H54 (cell line): ENCODE data around the gene UVSSA.

Source experiments
- DNase-seq: peaks from one replicate; pipeline ENCODE4 v3.0.0; 2011; ENCODE audit warnings: low spot score, mixed read lengths; ENCODE audit not compliant: insufficient read length
- FAIRE-seq: peaks from 3 replicates; lab custom pipeline; 2011; peaks lifted over from hg19 to GRCh38; lab: Jason Lieb, UNC
- POLR2A ChIP-seq: IDR thresholded peaks from 2 replicates; pipeline ENCODE4 v1.6.1; 2011; ENCODE audit warnings: low read depth, mild to moderate bottlenecking, low read length

The UVSSA gene

GRCh38 chr4:1310796-1311631 lies 36.0 kb upstream of the UVSSA start:
- DNase-seq (no peak), FAIRE-seq (no peak)
- TF ChIP-seq POLR2A = no peak

GRCh38 chr4:1312821-1313640 lies 34.0 kb upstream of the UVSSA start:
- FAIRE-seq = no peak

DNA sequence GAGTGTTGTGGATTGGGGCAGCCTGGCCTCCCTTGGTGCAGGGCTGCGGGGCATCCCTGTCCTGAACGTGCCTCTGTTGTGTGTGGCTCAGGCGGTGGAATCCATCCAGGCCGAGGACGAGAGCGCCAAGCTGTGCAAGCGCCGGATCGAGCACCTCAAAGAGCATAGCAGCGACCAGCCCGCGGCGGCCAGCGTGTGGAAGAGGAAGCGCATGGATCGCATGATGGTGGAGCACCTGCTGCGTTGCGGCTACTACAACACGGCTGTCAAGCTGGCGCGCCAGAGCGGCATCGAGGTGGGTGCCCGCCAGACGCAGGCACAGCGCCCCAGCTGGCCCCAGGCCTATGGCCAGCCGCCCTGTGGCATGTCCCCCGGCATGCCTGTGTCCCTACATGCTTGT lies 31.7 kb upstream of the UVSSA start:
- DNase-seq (no peak), FAIRE-seq (no peak)
- TF ChIP-seq POLR2A = no peak

More at GRCh38 chr4:1312821-1313640, 34.0 kb upstream of the UVSSA start:
- no peak for DNase-seq
- TF ChIP-seq POLR2A = no peak

DNA sequence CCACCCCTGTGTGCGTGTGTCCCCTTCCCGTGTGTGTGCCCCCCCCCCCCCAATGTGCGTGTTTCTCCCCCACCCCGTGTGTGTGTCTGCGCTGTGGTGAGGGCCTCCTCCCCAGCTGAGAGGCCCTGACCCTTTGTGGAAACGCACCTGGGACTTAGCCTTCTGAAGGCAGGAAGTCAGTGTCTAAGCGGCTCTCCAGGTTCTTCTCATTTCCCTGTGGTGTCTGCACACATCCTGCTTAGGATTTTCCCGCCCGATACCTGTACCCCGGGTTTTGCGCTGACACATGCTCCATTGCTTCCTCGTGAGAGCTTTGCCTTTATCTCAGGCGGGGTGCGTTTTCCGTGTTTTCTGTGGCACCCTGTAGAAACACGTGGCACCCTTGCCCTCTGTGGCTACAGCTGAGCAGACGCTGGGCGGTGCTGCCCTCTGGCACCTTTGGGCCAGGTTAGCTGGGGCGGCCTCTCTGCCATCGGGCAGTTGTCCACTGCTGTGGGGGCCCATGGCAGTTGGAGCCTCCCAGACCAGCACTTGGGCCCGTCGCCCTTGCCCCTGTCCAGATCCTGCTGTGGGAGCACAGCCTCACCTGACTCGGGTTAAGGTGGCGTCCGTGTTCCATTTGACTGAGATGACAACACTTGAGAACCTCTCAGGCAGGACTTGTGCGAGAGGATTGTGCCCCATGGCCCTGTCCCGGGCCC lies 31.0 kb upstream of the UVSSA start:
- FAIRE-seq = no peak
- no peak for TF ChIP-seq POLR2A
- no peak for DNase-seq

GRCh38 chr4:1316537-1317168 lies 30.4 kb upstream of the UVSSA start:
- FAIRE-seq = no peak
- DNase-seq = no peak

DNA sequence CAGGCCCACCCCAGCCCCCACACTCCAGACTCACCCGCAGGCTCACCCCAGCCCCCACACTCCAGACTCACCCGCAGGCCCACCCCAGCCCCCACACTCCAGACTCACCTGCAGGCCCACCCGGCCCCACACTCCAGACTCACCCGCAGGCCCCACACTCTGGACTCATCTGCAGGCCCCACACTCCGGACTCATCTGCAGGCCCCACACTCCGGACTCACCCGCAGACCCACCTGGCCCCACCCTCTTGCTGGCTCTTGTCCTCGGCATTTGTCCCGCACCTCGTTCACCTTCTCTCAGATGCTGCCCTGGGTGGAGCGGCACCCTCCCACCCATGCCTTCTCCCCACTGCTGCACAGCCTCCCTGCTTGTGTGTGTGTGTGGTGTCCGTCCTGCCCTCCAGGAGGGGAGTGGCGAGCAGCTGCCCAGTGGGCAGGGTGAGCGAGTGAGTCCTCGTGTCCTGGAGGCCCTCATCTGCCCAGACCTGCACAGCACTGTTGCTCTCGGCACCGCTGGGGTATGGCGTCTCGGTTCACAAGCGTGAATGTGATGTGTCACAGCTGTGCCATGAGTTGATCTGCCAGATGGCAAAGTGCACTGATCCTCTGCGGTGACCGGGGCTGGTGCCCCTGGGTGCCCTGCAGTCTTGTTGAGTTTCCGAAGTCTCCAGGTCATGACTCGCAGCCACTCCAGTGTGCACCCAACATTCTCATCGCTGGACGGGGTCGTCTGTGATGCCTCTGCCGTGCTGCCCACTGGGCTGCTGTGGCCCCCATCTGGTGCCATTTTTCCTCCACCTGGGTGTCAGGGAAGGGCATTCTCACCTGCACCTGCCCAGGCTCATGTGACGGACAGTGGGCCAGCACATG lies 29.6 kb upstream of the UVSSA start:
- TF ChIP-seq POLR2A = no peak
- FAIRE-seq (no peak), DNase-seq (no peak)

More at GRCh38 chr4:1316537-1317168, 30.4 kb upstream of the UVSSA start:
- no peak for TF ChIP-seq POLR2A

- DNase-seq (no peak), FAIRE-seq (no peak)
- TF ChIP-seq POLR2A = no peak
Measured at GRCh38 chr4:1318046-1318375, 29.0 kb upstream of the UVSSA start.

DNA sequence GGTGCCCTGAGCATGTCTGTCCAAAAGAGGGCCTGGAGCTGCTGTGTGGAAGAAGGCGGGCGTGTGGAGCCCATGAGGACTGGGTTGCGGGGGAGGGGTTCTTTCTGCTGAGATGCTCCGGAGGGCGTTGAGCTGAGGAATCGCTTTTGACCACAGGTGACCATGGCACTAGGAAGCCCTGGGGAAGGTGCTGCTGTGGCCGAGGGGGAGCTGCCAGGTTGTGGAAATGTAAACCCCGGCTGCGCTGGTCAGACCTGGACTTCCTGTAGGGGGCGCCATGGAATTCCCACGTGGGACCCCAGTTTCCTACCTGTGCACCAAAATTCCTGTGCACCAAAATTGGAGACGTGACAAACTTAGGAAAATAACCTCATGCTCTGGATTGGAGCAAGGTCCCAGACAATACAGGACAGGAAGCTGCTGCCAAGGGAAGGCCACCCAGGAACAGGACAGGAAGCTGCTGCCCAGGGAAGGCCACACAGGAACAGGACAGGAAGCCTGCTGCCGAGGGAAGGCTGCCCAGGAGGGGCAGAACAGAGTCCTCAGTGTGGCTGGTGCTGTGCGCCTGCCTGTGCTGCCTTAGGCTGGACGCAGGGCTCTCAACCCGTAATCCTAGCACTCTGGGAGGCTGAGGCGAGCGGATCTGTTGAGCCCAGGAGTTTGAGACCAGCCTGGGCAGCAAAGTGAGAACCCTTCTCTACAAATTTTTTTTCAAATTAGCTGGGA lies 28.4 kb upstream of the UVSSA start:
- DNase-seq (no peak), FAIRE-seq (no peak)

GRCh38 chr4:1321486-1321885 lies 25.5 kb upstream of the UVSSA start:
- TF ChIP-seq POLR2A = no peak
- FAIRE-seq (no peak), DNase-seq (no peak)

More for the DNA sequence above, 28.4 kb upstream of the UVSSA start:
- no peak for TF ChIP-seq POLR2A

DNA sequence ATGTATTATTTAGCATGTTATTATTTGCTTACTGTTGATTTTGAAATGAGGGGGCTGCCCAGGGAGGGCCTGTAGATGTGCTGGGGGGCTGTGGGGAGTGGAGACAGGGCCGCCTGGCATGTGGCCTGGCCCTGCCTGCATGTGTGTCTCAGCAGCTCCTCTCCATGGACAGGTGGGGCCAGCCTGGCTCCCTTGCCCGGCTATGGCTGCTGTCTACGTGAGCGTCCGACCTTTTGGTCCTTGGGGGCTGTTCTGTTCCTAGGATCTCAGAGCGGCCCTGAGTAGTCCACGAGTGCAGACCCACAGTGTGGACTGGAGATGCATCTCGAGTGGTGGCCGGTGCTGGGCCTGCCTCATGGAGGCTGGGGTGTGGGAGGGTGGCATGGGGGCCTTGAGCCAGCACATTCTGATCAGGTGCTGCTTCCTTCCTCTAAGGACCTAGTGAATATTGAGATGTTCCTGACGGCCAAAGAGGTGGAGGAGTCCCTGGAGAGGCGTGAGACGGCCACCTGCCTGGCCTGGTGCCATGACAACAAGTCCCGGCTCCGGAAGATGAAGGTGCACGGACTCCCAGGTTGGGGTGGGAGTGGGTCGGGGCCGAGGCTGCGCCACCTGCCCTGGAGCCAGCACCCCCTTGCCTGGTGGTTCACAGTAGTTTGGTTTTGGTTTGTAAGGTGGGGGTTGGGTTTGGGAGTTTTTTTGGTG lies 24.9 kb upstream of the UVSSA start:
- FAIRE-seq (no peak), DNase-seq (no peak)
- TF ChIP-seq POLR2A = no peak

DNA sequence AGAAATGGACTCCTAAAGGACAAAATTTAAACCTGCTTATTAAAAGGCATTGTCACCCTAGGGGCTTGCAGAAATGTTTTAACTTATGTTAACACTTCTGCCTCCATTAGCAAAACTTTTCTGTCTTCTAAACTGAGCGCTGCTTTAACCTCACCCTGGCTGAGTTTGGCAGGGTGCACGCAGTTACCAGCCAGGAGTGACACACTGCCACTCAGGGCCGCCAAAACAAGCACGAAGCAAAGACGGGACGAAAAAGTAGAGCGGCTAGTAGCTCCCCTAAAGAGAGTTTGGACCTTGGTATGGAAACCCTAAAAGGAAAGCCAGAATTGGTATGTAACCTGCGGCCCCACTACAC lies 23.8 kb upstream of the UVSSA start:
- TF ChIP-seq POLR2A = no peak
- FAIRE-seq (no peak), DNase-seq (no peak)
